ENCODE data around the gene FAM72D.
"Not testable (repeated sequence)": the region's sequence is repeated elsewhere in the genome, so short reads cannot be mapped to it uniquely, and the experiment has no call there.

FAM72D gene

GRCh38 chr1:145155873-145156272 lies 60.1 kb downstream of the FAM72D start:
- DNase-seq: not testable (repeated sequence)

GRCh38 chr1:145156891-145157610 lies 61.3 kb downstream of the FAM72D start:
- not testable (repeated sequence) for DNase-seq

- not testable (repeated sequence) for DNase-seq
Observed at GRCh38 chr1:145157715-145158114, 61.9 kb downstream of the FAM72D start.

- not testable (repeated sequence) for DNase-seq
Observed at GRCh38 chr1:145161046-145161752, 65.4 kb downstream of the FAM72D start.
